Measurements from ENCODE around the gene CACNG8. TPM values are rescaled to one million over a fixed set of nuclear protein-coding genes. Genes with fewer than 3 reads are reported as not detected.

The CACNG8 gene
- total RNA-seq, 3 donors from 2014 or later = 0.07 to 0.09 TPM; not detected in 1

DNA sequence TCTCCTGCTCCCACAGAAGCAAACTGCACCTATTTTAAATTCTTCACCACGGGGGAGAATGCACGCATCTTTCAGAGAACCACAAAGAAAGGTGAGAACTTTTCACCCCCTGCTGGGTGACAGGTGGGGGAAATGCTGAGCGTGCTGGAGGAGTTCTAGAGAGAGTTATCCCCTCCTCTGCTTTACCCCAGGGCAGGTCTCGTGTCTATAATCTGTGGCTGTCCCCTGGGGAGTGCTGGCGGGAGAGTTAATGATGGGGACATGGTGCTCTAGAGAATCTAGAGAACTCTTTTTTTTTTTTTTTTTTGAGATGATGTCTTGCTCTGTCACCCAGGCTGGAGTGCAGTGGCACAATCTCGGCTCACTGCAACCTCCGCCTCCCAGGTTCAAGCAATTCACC is 35.5 kb downstream of the CACNG8 start:
- no peak for ATAC-seq
- intact Hi-C loops (cut with DNase I, micrococcal nuclease) = no loop called here

DNA sequence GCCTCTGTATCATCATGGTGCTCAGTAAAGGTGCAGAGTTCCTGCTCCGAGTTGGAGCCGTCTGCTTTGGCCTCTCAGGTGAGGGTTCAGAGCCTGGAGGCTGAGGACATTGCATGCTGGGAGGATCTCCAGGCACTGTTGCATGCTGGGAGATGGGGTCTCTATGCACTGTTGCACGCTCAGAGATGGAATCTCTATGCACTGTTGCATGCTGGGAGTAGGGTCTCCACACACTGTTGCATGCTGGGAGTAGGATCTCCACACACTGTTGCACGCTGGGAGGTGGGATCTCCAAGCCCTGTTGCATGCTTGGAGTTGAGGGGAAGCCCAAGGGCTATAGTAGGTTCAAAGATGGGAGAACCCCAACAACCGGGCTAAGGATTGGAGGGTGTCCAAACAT is 37.0 kb downstream of the CACNG8 start:
- intact Hi-C loops (cut with DNase I, micrococcal nuclease) = no loop called here
- DNase-seq (no peak), ATAC-seq (no peak)
- no peaks in the 10 kb centered on the region for H3K36me3 ChIP-seq (ENCODE audit: low read depth)
- no peak overlapping the region for H3K4me3 ChIP-seq
- H3K9me3 ChIP-seq = no peaks in the 10 kb centered on the region
- no peaks in the 10 kb centered on the region for H3K4me1 ChIP-seq (ENCODE audit: low read depth)
- TF ChIP-seq, protein P1, sequence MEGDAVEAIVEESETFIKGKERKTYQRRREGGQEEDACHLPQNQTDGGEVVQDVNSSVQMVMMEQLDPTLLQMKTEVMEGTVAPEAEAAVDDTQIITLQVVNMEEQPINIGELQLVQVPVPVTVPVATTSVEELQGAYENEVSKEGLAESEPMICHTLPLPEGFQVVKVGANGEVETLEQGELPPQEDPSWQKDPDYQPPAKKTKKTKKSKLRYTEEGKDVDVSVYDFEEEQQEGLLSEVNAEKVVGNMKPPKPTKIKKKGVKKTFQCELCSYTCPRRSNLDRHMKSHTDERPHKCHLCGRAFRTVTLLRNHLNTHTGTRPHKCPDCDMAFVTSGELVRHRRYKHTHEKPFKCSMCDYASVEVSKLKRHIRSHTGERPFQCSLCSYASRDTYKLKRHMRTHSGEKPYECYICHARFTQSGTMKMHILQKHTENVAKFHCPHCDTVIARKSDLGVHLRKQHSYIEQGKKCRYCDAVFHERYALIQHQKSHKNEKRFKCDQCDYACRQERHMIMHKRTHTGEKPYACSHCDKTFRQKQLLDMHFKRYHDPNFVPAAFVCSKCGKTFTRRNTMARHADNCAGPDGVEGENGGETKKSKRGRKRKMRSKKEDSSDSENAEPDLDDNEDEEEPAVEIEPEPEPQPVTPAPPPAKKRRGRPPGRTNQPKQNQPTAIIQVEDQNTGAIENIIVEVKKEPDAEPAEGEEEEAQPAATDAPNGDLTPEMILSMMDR (IDR thresholded peaks at IDR 0.05) = no peak

More for the DNA sequence above, 35.5 kb downstream of the CACNG8 start:
- DNase-seq = no peak
- H3K4me3 ChIP-seq = no peak overlapping the region
- H3K9me3 ChIP-seq = no peaks in the 10 kb centered on the region
- H3K4me1 ChIP-seq (ENCODE audit: low read depth) = no peaks in the 10 kb centered on the region
- TF ChIP-seq, protein P1 (IDR thresholded peaks at IDR 0.05) = no peak
- no peaks in the 10 kb centered on the region for H3K36me3 ChIP-seq (ENCODE audit: low read depth)

- H3K4me1 ChIP-seq (ENCODE audit: low read depth) = no peaks in the 10 kb centered on the region
Observed at GRCh38 chr19:54001496-54001895, 38.8 kb downstream of the CACNG8 start.

GRCh38 chr19:54002495-54003315 is 40.0 kb downstream of the CACNG8 start:
- H3K9me3 ChIP-seq = no peaks in the 10 kb centered on the region
- TF ChIP-seq, protein P1 (IDR thresholded peaks at IDR 0.05) = no peak
- no peaks in the 10 kb centered on the region for H3K36me3 ChIP-seq (ENCODE audit: low read depth)
- no peak overlapping the region for H3K4me3 ChIP-seq
- no peak for ATAC-seq
- H3K4me1 ChIP-seq (ENCODE audit: low read depth) = no peaks in the 10 kb centered on the region
- intact Hi-C loops (cut with DNase I, micrococcal nuclease) = no loop called here
- no peak for DNase-seq

More at GRCh38 chr19:54001496-54001895, 38.8 kb downstream of the CACNG8 start:
- Histone ChIP-seq H3K36me3 (ENCODE audit: low read depth) (no peaks in the 10 kb centered on the region), H3K9me3 (no peaks in the 10 kb centered on the region), H3K4me3 (no peak overlapping the region)
- intact Hi-C loops (cut with DNase I, micrococcal nuclease) = no loop called here
- DNase-seq (no peak), ATAC-seq (no peak)
- TF ChIP-seq, protein P1 (IDR thresholded peaks at IDR 0.05) = no peak

DNA sequence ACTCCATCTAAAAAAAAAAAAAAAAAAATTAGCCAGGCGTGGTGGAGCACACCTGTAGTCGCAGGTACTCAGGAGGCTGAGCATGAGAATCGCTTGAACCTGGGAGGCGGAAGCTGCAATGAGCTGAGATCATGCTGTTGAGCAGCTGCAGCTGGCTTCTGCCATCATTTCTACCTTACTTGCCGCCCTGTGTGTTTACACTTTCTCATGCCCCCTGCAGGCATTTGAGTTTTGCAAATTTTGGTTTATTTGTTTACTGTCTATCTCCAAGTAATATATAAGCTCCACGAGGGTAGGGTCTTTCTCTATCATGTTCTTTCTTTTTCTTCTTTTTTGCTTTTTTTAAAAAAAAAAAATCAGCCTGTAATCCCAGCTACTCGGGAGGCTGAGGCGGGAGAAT is 46.7 kb downstream of the CACNG8 start:
- ATAC-seq = no peak
- Histone ChIP-seq H3K4me1 (ENCODE audit: low read depth) (no peaks in the 10 kb centered on the region), H3K36me3 (ENCODE audit: low read depth) (no peaks in the 10 kb centered on the region), H3K9me3 (no peaks in the 10 kb centered on the region), H3K4me3 (no peak overlapping the region)
- no peak for DNase-seq
- TF ChIP-seq, protein P1 (IDR thresholded peaks at IDR 0.05) = no peak
- intact Hi-C loops (cut with DNase I, micrococcal nuclease) = no loop called here
